GM12878 (cell line): Measurements from ENCODE around the gene GPN1. TPM values are rescaled to one million over a fixed set of nuclear protein-coding genes. Genes with fewer than 3 reads are reported as not detected.
A peak's percentile ranks its signal among the peaks of the same experiment; 100 is the strongest.
"Not testable (repeated sequence)": the region's sequence is repeated elsewhere in the genome, so short reads cannot be mapped to it uniquely, and the experiment has no call there.

Experiments used
- ATAC-seq: fragments of 200-7000 bp; cut with Tn5 transposase; 3 replicates; pipeline ENCODE4 v1.9.1; 2020; ENCODE audit warnings: mild to moderate bottlenecking, moderate library complexity
- BruUV-seq: library from RNA; stranded (reverse); fragments of 400-500 nt; replicated peaks from 2 replicates; lab custom pipeline; 2021; lab: Mats Ljungman, UMichigan
- CTCF ChIA-PET: fragments of 300-600 bp; sonication (Branson Sonifier 250); formaldehyde crosslinking; extraction: SDS; loops from one replicate; lab custom pipeline; 2021; ENCODE audit warnings: inconsistent platforms; lab: Yijun Ruan, JAX
- POLR2A ChIA-PET: fragments of 350-600 bp; formaldehyde crosslinking; extraction: SDS; loops from one replicate; lab custom pipeline; 2021; ENCODE audit warnings: inconsistent platforms; lab: Charles Lee
- RAD21 ChIA-PET: fragments of 300-600 bp; sonication (Branson Sonifier 250); formaldehyde crosslinking; loops from one replicate; lab custom pipeline; 2023; ENCODE audit warnings: antibody characterized with exemption; ENCODE audit not compliant: unreplicated experiment; lab: Charles Lee
- SMC1A ChIA-PET: fragments of 300-600 bp; sonication (Branson Sonifier 250); formaldehyde crosslinking; loops from one replicate; lab custom pipeline; 2023; ENCODE audit not compliant: unreplicated experiment, uncharacterized antibody; lab: Charles Lee
- DNase-seq: peaks from one replicate; pipeline ENCODE4 v3.0.0-alpha.2; 2011; ENCODE audit warnings: low read depth, low spot score
- FAIRE-seq: peaks from 3 replicates; lab custom pipeline; 2011; peaks lifted over from hg19 to GRCh38; lab: Jason Lieb, UNC
- H2AFZ ChIP-seq: 2 replicates; pipeline ENCODE4 v1.6.0; 2011; ENCODE audit warnings: low read depth, low read length, control low read depth; ENCODE audit not compliant: control insufficient read depth
- H3K27ac ChIP-seq: 2 replicates; pipeline ENCODE4 v1.5.1; 2011; ENCODE audit warnings: control low read depth; ENCODE audit not compliant: control insufficient read depth, insufficient read depth
- H3K27me3 ChIP-seq, 2 experiments: replicated peaks in 1 of 2; 2 replicates each; pipeline versions ENCODE4 v1.6.0 to v1.6.1; 2011; ENCODE audit warnings: low read length in 1 of 2; ENCODE audit not compliant: control insufficient read depth in 2 of 2, insufficient read depth in 2 of 2
- H3K36me3 ChIP-seq, 2 experiments: 2 replicates each; pipeline ENCODE4 v1.5.1; 2011; ENCODE audit warnings: low read length in 1 of 2; ENCODE audit not compliant: control insufficient read depth in 2 of 2, insufficient read depth in 2 of 2
- H3K4me1 ChIP-seq: 2 replicates; pipeline ENCODE4 v1.6.1; 2011; ENCODE audit warnings: mild to moderate bottlenecking, low read length, moderate library complexity, mixed read lengths; ENCODE audit not compliant: control insufficient read depth, insufficient read depth
- H3K4me2 ChIP-seq: 2 replicates; pipeline ENCODE4 v1.6.0; 2011; ENCODE audit warnings: control low read depth; ENCODE audit not compliant: control insufficient read depth, insufficient read depth
- H3K4me3 ChIP-seq: fragments of 200-600 bp; sonication (generic); 2 replicates; pipeline ENCODE4 v1.5.1; 2016
- H3K79me2 ChIP-seq: 2 replicates; pipeline ENCODE4 v1.6.0; 2011; ENCODE audit warnings: low read length; ENCODE audit not compliant: control insufficient read depth, insufficient read depth
- H3K9ac ChIP-seq: 2 replicates; pipeline ENCODE4 v1.8.0; 2011; ENCODE audit warnings: low read length, control low read depth, mixed read lengths; ENCODE audit not compliant: control insufficient read depth, insufficient read depth
- H3K9me3 ChIP-seq: replicated peaks from 3 replicates; pipeline ENCODE4 v1.5.1; 2011; ENCODE audit warnings: mild to moderate bottlenecking, low read length; ENCODE audit not compliant: control insufficient read depth, insufficient read depth
- H4K20me1 ChIP-seq: 2 replicates; pipeline ENCODE4 v1.6.0; 2011; ENCODE audit not compliant: control insufficient read depth, insufficient read depth
- CBX5 ChIP-seq: sonication (generic); IDR thresholded peaks from 2 replicates; pipeline ENCODE4 v1.6.1; 2016; ENCODE audit warnings: low read depth, moderate library complexity, mild to moderate bottlenecking, inconsistent platforms
- CEBPB ChIP-seq, 2 experiments: fragments of 150-350 bp in 1 of 2; IDR thresholded peaks; 2 replicates each; pipeline ENCODE4 v1.6.1; 2012 to 2014; ENCODE audit warnings: low read depth in 2 of 2, low read length in 2 of 2, borderline replicate concordance in 1 of 2, inconsistent platforms in 1 of 2
- E2F4 ChIP-seq: IDR thresholded peaks from 2 replicates; pipeline ENCODE4 v1.6.1; 2012; ENCODE audit warnings: low read depth, low read length, improper control_type of control experiment
- EP300 ChIP-seq, 2 experiments: fragments of 150-350 bp in 1 of 2; IDR thresholded peaks; 2 replicates each; pipeline ENCODE4 v1.6.1; 2011 to 2012; ENCODE audit warnings: low read depth in 2 of 2, low read length in 2 of 2, borderline replicate concordance in 1 of 2, improper control_type of control experiment in 1 of 2, inconsistent platforms in 1 of 2; ENCODE audit not compliant: control insufficient read depth in 1 of 2
- HDAC2 ChIP-seq: fragments of 200-600 bp; sonication (generic); IDR thresholded peaks from 2 replicates; pipeline ENCODE4 v1.6.1; 2017
- JUNB ChIP-seq: IDR thresholded peaks from 2 replicates; pipeline ENCODE4 v1.6.1; 2016; ENCODE audit warnings: antibody characterized with exemption, mild to moderate bottlenecking
- MYB ChIP-seq: fragments of 150-350 bp; IDR thresholded peaks from 2 replicates; pipeline ENCODE4 v1.6.1; 2014; ENCODE audit warnings: mild to moderate bottlenecking, low read depth, low read length, borderline replicate concordance
- MYC ChIP-seq: IDR thresholded peaks from 2 replicates; pipeline ENCODE4 v1.6.1; 2011; ENCODE audit warnings: mild to moderate bottlenecking, low read length, moderate library complexity, inconsistent platforms; ENCODE audit not compliant: insufficient read depth, insufficient replicate concordance, insufficient read length, severe bottlenecking
- SMC3 ChIP-seq: IDR thresholded peaks from 2 replicates; pipeline ENCODE4 v1.6.1; 2011; ENCODE audit warnings: low read length, improper control_type of control experiment, borderline replicate concordance
- WGBS: methylation state at CpG from one replicate; pipeline ENCODE4 v1.1.6; 2016; ENCODE audit warnings: low lambda C conversion rate; ENCODE audit not compliant: insufficient replicate concordance, insufficient coverage; ENCODE audit errors: missing lambda C conversion rate; 5-methylcytosine and 5-hydroxymethylcytosine counted together
- in situ Hi-C: fragments of 300-500 bp; cut with MboI; formaldehyde crosslinking; loops from 9 replicates; pipeline ENCODE4 v1.14.3; 2018; ENCODE audit warnings: mixed read lengths
- intact Hi-C: fragments of 100-400 bp; cut with micrococcal nuclease; formaldehyde crosslinking; loops from one replicate; pipeline ENCODE4 v1.14.2; 2022; ENCODE audit not compliant: unreplicated experiment
- polyA plus RNA-seq, 11 experiments: library from polyadenylated mRNA; depleted of rRNA in 4 of 11; unstranded in 6 of 11; stranded (reverse) in 5 of 11; fragments of >200 nt; fragmentation: Nextera tagmentation in 4 of 11; fragmentation: Illumina TruSeq in 1 of 11; extraction: Ambion mirVana in 4 of 11; extraction: Trizol in 1 of 11; gene quantifications; 1 replicate in 1 of 11; 2 replicates in 10 of 11; pipeline versions ENCODE4 v1.2.1 to v1.2.3, GENCODE V29; 2011 to 2016; ENCODE audit warnings: inconsistent platforms in 2 of 11, missing spikeins in 2 of 11, low read depth in 1 of 11
- total RNA-seq, 4 experiments: library from RNA; depleted of rRNA in 3 of 4; stranded (reverse); fragments of >200 nt in 3 of 4; fragmentation: Illumina TruSeq in 1 of 4; extraction: Trizol in 1 of 4; gene quantifications; 2 replicates each; pipeline versions ENCODE4 v1.2.1 to v1.2.3, GENCODE V29; 2013 to 2021
- TF ChIP-seq, protein P1 (sequence below): fragments of 450-650 bp; formaldehyde crosslinking; IDR thresholded peaks from 2 replicates; pipeline ENCODE4 v1.5.0; 2022; ENCODE audit warnings: mild to moderate bottlenecking, missing genetic modification characterization
- TF ChIP-seq, protein P2 (sequence below): fragments of 450-650 bp; IDR thresholded peaks from 2 replicates; pipeline ENCODE4 v1.6.1; 2017; ENCODE audit warnings: mild to moderate bottlenecking, low read depth, inconsistent platforms; ENCODE audit not compliant: poor library complexity, severe bottlenecking

GPN1 gene
- total and polyA plus RNA-seq, 10 of the 15 experiments (the other 5 are each of a cell fraction or from before 2014, with no cell fraction given), result 32.1 to 108 (median 60.4) TPM

GRCh38 chr2:27683390-27684071 lies 54.7 kb downstream of the GPN1 start (continued):
- TF ChIP-seq, protein P1, sequence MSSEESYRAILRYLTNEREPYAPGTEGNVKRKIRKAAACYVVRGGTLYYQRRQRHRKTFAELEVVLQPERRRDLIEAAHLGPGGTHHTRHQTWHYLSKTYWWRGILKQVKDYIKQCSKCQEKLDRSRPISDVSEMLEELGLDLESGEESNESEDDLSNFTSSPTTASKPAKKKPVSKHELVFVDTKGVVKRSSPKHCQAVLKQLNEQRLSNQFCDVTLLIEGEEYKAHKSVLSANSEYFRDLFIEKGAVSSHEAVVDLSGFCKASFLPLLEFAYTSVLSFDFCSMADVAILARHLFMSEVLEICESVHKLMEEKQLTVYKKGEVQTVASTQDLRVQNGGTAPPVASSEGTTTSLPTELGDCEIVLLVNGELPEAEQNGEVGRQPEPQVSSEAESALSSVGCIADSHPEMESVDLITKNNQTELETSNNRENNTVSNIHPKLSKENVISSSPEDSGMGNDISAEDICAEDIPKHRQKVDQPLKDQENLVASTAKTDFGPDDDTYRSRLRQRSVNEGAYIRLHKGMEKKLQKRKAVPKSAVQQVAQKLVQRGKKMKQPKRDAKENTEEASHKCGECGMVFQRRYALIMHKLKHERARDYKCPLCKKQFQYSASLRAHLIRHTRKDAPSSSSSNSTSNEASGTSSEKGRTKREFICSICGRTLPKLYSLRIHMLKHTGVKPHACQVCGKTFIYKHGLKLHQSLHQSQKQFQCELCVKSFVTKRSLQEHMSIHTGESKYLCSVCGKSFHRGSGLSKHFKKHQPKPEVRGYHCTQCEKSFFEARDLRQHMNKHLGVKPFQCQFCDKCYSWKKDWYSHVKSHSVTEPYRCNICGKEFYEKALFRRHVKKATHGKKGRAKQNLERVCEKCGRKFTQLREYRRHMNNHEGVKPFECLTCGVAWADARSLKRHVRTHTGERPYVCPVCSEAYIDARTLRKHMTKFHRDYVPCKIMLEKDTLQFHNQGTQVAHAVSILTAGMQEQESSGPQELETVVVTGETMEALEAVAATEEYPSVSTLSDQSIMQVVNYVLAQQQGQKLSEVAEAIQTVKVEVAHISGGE (CRISPR knock-in tag), result no peak
- TF ChIP-seq HDAC2 (no peak), E2F4 (no peak), CEBPB (IDR thresholded peaks at IDR 0.05; ENCODE audit: borderline replicate concordance in 1 of 2, low read depth in 2 of 2, low read length in 2 of 2) (no peak), MYC (no peak), MYB (no peak), CBX5 (no peak), SMC3 (peak; percentile 80), JUNB (no peak), EP300 (IDR thresholded peaks at IDR 0.05; ENCODE audit: borderline replicate concordance in 1 of 2, control insufficient read depth in 1 of 2, low read depth in 2 of 2, low read length in 2 of 2) (no peak)
- TF ChIP-seq, protein P2, sequence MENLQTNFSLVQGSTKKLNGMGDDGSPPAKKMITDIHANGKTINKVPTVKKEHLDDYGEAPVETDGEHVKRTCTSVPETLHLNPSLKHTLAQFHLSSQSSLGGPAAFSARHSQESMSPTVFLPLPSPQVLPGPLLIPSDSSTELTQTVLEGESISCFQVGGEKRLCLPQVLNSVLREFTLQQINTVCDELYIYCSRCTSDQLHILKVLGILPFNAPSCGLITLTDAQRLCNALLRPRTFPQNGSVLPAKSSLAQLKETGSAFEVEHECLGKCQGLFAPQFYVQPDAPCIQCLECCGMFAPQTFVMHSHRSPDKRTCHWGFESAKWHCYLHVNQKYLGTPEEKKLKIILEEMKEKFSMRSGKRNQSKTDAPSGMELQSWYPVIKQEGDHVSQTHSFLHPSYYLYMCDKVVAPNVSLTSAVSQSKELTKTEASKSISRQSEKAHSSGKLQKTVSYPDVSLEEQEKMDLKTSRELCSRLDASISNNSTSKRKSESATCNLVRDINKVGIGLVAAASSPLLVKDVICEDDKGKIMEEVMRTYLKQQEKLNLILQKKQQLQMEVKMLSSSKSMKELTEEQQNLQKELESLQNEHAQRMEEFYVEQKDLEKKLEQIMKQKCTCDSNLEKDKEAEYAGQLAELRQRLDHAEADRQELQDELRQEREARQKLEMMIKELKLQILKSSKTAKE, result peak; percentile 32

- RAD21 ChIA-PET, result interaction anchor here (2.7 kb wide), 1 partner anchor 256 kb away, joined by 9 read pairs; the partner anchor contains the start of gene NRBP1
- H3K9me3 ChIP-seq, H3K27me3 ChIP-seq, BruUV-seq, DNase-seq, H3K9ac ChIP-seq, H3K4me3 ChIP-seq, H3K4me2 ChIP-seq, in situ Hi-C loops, FAIRE-seq, H3K27ac ChIP-seq, H4K20me1 ChIP-seq, H2AFZ ChIP-seq, H3K4me1 ChIP-seq, H3K79me2 ChIP-seq, ATAC-seq: not testable (repeated sequence)
- H3K36me3 ChIP-seq, result peaks cover 3 to 18% of the 10 kb centered on the region in 2 experiments
- intact Hi-C loops, result loop anchor here (10.0 kb wide), 1 partner anchor 280 kb away; the partner anchor contains the start of gene PPM1G
- CTCF ChIA-PET, result interaction anchor here (0.6 to 5.0 kb wide), 12 partner anchors 8 to 1966 kb away, joined by 3 to 79 read pairs (median 12); partner anchors contain the start of genes CCDC121, GPN1, SLC4A1AP and SUPT7L
- SMC1A ChIA-PET, result interaction anchor here (1.0 kb wide), 1 partner anchor 20 kb away, joined by 4 read pairs; no protein-coding TSS in a partner anchor
- 38% methylated on average over 1 of the region's 1 CpG for WGBS
- POLR2A ChIA-PET, result interaction anchor here (0.6 kb wide), 1 partner anchor 368 kb away, joined by 4 read pairs; no protein-coding TSS in a partner anchor
These were observed 56.2 kb downstream of the GPN1 start for GRCh38 chr2:27685006-27685405.
